ENCODE measurements around the gene SLIT3.

Gene SLIT3

DNA sequence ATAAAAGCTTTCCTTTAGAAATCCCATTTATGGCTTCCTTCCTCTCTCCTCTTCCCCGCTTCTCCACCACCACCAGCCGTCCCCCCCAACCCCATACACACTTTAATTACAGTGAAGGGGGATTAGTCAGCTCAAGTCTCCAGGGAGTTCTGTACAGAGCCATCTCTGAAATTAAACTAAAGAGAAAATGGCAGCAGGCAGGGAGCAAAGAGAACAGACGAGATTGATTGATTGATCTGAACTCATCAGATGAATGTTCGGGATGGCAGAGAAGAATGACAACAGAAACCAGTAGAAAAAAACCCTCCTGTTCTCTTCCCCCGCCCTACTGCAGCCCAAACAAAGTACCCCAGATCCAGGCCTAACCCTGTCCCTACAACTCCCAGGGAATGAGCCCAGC is 480.1 kb downstream of the SLIT3 start:
- no peaks in the 10 kb centered on the region for H3K4me1 ChIP-seq (ENCODE audit: control insufficient read depth, insufficient read depth, low read length)
- H3K9me3 ChIP-seq (ENCODE audit: control insufficient read depth, insufficient read depth, low read depth, low read length), result no peaks in the 10 kb centered on the region
- ChIA-PET CTCF (no interaction called here), POLR2A (no interaction called here)
- no peaks in the 10 kb centered on the region for H3K36me3 ChIP-seq (ENCODE audit: control insufficient read depth in 2 of 2, insufficient read depth in 1 of 2, low read length in 2 of 2)
- H3K27ac ChIP-seq (ENCODE audit: extremely low read depth, low read depth, low read length), result no peak overlapping the region
- TF ChIP-seq SP7 (tag by site-specific recombination; IDR thresholded peaks at IDR 0.05) (0 out of 2 replicates have a peak, but pooled peaks have one; percentile 23), ZNF488 (tag by site-specific recombination; IDR thresholded peaks at IDR 0.05) (no peak)
- TF ChIP-seq, protein P1, sequence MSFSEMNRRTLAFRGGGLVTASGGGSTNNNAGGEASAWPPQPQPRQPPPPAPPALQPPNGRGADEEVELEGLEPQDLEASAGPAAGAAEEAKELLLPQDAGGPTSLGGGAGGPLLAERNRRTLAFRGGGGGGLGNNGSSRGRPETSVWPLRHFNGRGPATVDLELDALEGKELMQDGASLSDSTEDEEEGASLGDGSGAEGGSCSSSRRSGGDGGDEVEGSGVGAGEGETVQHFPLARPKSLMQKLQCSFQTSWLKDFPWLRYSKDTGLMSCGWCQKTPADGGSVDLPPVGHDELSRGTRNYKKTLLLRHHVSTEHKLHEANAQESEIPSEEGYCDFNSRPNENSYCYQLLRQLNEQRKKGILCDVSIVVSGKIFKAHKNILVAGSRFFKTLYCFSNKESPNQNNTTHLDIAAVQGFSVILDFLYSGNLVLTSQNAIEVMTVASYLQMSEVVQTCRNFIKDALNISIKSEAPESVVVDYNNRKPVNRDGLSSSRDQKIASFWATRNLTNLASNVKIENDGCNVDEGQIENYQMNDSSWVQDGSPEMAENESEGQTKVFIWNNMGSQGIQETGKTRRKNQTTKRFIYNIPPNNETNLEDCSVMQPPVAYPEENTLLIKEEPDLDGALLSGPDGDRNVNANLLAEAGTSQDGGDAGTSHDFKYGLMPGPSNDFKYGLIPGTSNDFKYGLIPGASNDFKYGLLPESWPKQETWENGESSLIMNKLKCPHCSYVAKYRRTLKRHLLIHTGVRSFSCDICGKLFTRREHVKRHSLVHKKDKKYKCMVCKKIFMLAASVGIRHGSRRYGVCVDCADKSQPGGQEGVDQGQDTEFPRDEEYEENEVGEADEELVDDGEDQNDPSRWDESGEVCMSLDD (tag by site-specific recombination; IDR thresholded peaks at IDR 0.05), result no peak
- H3K4me3 ChIP-seq (ENCODE audit: low read depth, low read length), result no peak overlapping the region

GRCh38 chr5:168819004-168819621 is 481.8 kb downstream of the SLIT3 start:
- POLR2A ChIA-PET, result no interaction called here
- TF ChIP-seq ZSCAN16 (tag by site-specific recombination; IDR thresholded peaks at IDR 0.05) (no peak), KLF8 (tag by site-specific recombination; IDR thresholded peaks at IDR 0.05) (no peak), MYNN (tag by site-specific recombination; IDR thresholded peaks at IDR 0.05; ENCODE audit: borderline replicate concordance) (0 out of 2 replicates have a peak, but pooled peaks have one; percentile 24), ZNF530 (tag by site-specific recombination; IDR thresholded peaks at IDR 0.05; ENCODE audit: low read depth) (no peak), ZNF280D (tag by site-specific recombination; IDR thresholded peaks at IDR 0.05) (no peak)
- Histone ChIP-seq H3K4me1 (ENCODE audit: control insufficient read depth, insufficient read depth, low read length) (no peaks in the 10 kb centered on the region), H3K27ac (ENCODE audit: extremely low read depth, low read depth, low read length) (no peak overlapping the region), H3K4me3 (ENCODE audit: low read depth, low read length) (no peak overlapping the region), H3K36me3 (ENCODE audit: control insufficient read depth in 2 of 2, insufficient read depth in 1 of 2, low read length in 2 of 2) (no peaks in the 10 kb centered on the region), H3K9me3 (ENCODE audit: control insufficient read depth, insufficient read depth, low read depth, low read length) (no peaks in the 10 kb centered on the region)
- CTCF ChIA-PET, result no interaction called here

GRCh38 chr5:168818558-168818957 is 482.4 kb downstream of the SLIT3 start:
- ChIA-PET CTCF (interaction anchor here (0.6 kb wide), 1 partner anchor 77 kb away, joined by 3 read pairs; no protein-coding TSS in a partner anchor), POLR2A (no interaction called here)
- Histone ChIP-seq H3K27ac (ENCODE audit: extremely low read depth, low read depth, low read length) (0 out of 2 replicates have a peak overlapping the region, but pooled peaks have one; percentile 2), H3K36me3 (ENCODE audit: control insufficient read depth in 2 of 2, insufficient read depth in 1 of 2, low read length in 2 of 2) (no peaks in the 10 kb centered on the region), H3K4me3 (ENCODE audit: low read depth, low read length) (no peak overlapping the region), H3K4me1 (ENCODE audit: control insufficient read depth, insufficient read depth, low read length) (no peaks in the 10 kb centered on the region), H3K9me3 (ENCODE audit: control insufficient read depth, insufficient read depth, low read depth, low read length) (no peaks in the 10 kb centered on the region)
- peak; percentile 60 for TF ChIP-seq ZIC2 (tag by site-specific recombination; IDR thresholded peaks at IDR 0.05)
- TF ChIP-seq GLIS1 (tag by site-specific recombination; IDR thresholded peaks at IDR 0.05), result no peak

DNA sequence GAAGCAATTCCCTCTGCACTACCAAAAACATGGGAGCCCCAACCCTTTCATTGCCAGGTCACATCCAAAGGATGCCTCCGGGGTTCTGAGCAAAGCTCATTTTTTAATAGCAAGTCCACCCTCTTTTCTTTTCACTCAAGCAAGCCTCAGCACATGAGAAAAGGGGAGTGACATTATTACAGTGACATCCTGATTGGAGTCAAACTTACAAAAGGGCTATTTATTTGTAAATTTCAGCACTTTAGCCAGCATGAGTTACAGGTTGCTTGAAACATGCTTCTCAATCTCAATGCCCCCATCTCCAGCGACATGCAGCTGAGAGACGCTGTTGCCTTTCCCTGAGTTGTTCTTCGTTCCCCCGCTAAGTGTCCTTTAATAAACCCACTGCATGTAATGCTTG is 483.3 kb downstream of the SLIT3 start:
- no peaks in the 10 kb centered on the region for H3K9me3 ChIP-seq (ENCODE audit: control insufficient read depth, insufficient read depth, low read depth, low read length)
- no peak overlapping the region for H3K4me3 ChIP-seq (ENCODE audit: low read depth, low read length)
- POLR2A ChIA-PET, result no interaction called here
- H3K36me3 ChIP-seq (ENCODE audit: control insufficient read depth in 2 of 2, insufficient read depth in 1 of 2, low read length in 2 of 2), result no peaks in the 10 kb centered on the region
- CTCF ChIA-PET, result interaction anchor here (0.7 kb wide), 1 partner anchor 12 kb away, joined by 4 read pairs; no protein-coding TSS in a partner anchor
- no peaks in the 10 kb centered on the region for H3K4me1 ChIP-seq (ENCODE audit: control insufficient read depth, insufficient read depth, low read length)
- H3K27ac ChIP-seq (ENCODE audit: extremely low read depth, low read depth, low read length), result no peak overlapping the region
- TF ChIP-seq ZNF121 (tag by site-specific recombination; IDR thresholded peaks at IDR 0.05), result no peak
- TF ChIP-seq, protein P2, sequence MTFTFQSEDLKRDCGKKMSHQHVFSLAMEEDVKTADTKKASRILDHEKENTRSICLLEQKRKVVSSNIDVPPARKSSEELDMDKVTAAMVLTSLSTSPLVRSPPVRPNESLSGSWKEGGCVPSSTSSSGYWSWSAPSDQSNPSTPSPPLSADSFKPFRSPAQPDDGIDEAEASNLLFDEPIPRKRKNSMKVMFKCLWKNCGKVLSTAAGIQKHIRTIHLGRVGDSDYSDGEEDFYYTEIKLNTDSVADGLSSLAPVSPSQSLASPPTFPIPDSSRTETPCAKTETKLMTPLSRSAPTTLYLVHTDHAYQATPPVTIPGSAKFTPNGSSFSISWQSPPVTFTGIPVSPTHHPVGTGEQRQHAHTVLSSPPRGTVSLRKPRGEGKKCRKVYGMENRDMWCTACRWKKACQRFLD (tag by site-specific recombination; IDR thresholded peaks at IDR 0.05), result no peak
- TF ChIP-seq ZNF335 (tag by site-specific recombination; conservative IDR thresholded peaks at IDR 0.05), result no peak
- TF ChIP-seq ZNF362 (tag by site-specific recombination; IDR thresholded peaks at IDR 0.05), result no peak
- TF ChIP-seq ZNF19 (tag by site-specific recombination; IDR thresholded peaks at IDR 0.05; ENCODE audit: low read depth), result no peak
- no peak for TF ChIP-seq ZNF670 (tag by site-specific recombination; IDR thresholded peaks at IDR 0.05; ENCODE audit: low read depth)
- no peak for TF ChIP-seq ZFP69B (tag by site-specific recombination; IDR thresholded peaks at IDR 0.05)
- no peak for TF ChIP-seq ZNF157 (tag by site-specific recombination; IDR thresholded peaks at IDR 0.05)
- no peak for TF ChIP-seq ZNF426 (tag by site-specific recombination; IDR thresholded peaks at IDR 0.05)
